GM12878 (cell line): ENCODE measurements around the gene CATSPER1.

Source experiments
- BHLHE40 ChIP-seq, 2 experiments: fragments of 450-650 bp in 1 of 2; IDR thresholded peaks; 2 replicates each; pipeline ENCODE4 v1.6.1; 2011 to 2017; ENCODE audit warnings: low read depth in 2 of 2, borderline replicate concordance in 1 of 2, improper control_type of control experiment in 1 of 2, low read length in 1 of 2, mild to moderate bottlenecking in 1 of 2
- CTCF ChIP-seq, 3 experiments: IDR thresholded peaks in 2 of 3; conservative IDR thresholded peaks in 1 of 3; 2 replicates each; pipeline ENCODE4 v1.5.1; 2011; ENCODE audit warnings: low read depth in 3 of 3, low read length in 3 of 3, mild to moderate bottlenecking in 3 of 3, control low read depth in 2 of 3, moderate library complexity in 2 of 3, inconsistent platforms in 1 of 3, mixed read lengths in 1 of 3; ENCODE audit not compliant: control insufficient read depth in 2 of 3, insufficient read depth in 1 of 3; ENCODE audit errors: extremely low read depth in 1 of 3
- FOS ChIP-seq: IDR thresholded peaks from 3 replicates; pipeline ENCODE4 v1.6.1; 2011; ENCODE audit warnings: borderline replicate concordance; ENCODE audit not compliant: insufficient read length; ENCODE audit errors: extremely low read depth
- JUND ChIP-seq: IDR thresholded peaks from 2 replicates; pipeline ENCODE4 v1.6.1; 2012; ENCODE audit warnings: low read depth, mild to moderate bottlenecking, low read length, improper control_type of control experiment, moderate library complexity
- MAX ChIP-seq: IDR thresholded peaks from 2 replicates; pipeline ENCODE4 v1.6.1; 2012; ENCODE audit warnings: low read depth, low read length, improper control_type of control experiment
- MXI1 ChIP-seq: fragments of 150-350 bp; IDR thresholded peaks from 2 replicates; pipeline ENCODE4 v1.6.1; 2011; ENCODE audit warnings: low read depth, mild to moderate bottlenecking, inconsistent platforms, low read length, improper control_type of control experiment
- POLR2A ChIP-seq: IDR thresholded peaks from 2 replicates; pipeline ENCODE4 v1.6.1; 2011; ENCODE audit warnings: low read depth, mild to moderate bottlenecking, low read length
- REST ChIP-seq: IDR thresholded peaks from 2 replicates; pipeline ENCODE4 v1.6.1; 2012; ENCODE audit warnings: mild to moderate bottlenecking, low read depth, low read length
- SP1 ChIP-seq: IDR thresholded peaks from one replicate; pipeline ENCODE4 v1.6.1; 2011; ENCODE audit warnings: low read depth, low read length
- TCF12 ChIP-seq: IDR thresholded peaks from 2 replicates; pipeline ENCODE4 v1.6.1; 2011; ENCODE audit warnings: low read depth, mild to moderate bottlenecking, low read length
- USF2 ChIP-seq: IDR thresholded peaks from 2 replicates; pipeline ENCODE4 v1.6.1; 2011; ENCODE audit warnings: low read depth, low read length, improper control_type of control experiment, borderline replicate concordance
- TF ChIP-seq, protein P1 (sequence below): fragments of 450-650 bp; IDR thresholded peaks from 2 replicates; pipeline ENCODE4 v1.6.1; 2017; ENCODE audit warnings: antibody characterized with exemption, mild to moderate bottlenecking, moderate library complexity

GRCh38 chr11:66068923-66069714, 42.8 kb upstream of the CATSPER1 start:
- TF ChIP-seq TCF12 (no peak), POLR2A (no peak), FOS (no peak), CTCF (IDR thresholded peaks at IDR 0.05 in 2 of 3, conservative IDR thresholded peaks at IDR 0.05 in 1 of 3; ENCODE audit: control insufficient read depth in 2 of 3, extremely low read depth in 1 of 3, insufficient read depth in 1 of 3, low read depth in 3 of 3, low read length in 3 of 3) (peak; percentile 25 to 45 (median 32); a peak in 5 of 6 replicates), SP1 (no peak), REST (no peak), BHLHE40 (IDR thresholded peaks at IDR 0.05; ENCODE audit: borderline replicate concordance in 1 of 2, low read depth in 2 of 2, low read length in 1 of 2) (no peak), MAX (no peak), JUND (no peak), USF2 (no peak), MXI1 (no peak)
- TF ChIP-seq, protein P1, sequence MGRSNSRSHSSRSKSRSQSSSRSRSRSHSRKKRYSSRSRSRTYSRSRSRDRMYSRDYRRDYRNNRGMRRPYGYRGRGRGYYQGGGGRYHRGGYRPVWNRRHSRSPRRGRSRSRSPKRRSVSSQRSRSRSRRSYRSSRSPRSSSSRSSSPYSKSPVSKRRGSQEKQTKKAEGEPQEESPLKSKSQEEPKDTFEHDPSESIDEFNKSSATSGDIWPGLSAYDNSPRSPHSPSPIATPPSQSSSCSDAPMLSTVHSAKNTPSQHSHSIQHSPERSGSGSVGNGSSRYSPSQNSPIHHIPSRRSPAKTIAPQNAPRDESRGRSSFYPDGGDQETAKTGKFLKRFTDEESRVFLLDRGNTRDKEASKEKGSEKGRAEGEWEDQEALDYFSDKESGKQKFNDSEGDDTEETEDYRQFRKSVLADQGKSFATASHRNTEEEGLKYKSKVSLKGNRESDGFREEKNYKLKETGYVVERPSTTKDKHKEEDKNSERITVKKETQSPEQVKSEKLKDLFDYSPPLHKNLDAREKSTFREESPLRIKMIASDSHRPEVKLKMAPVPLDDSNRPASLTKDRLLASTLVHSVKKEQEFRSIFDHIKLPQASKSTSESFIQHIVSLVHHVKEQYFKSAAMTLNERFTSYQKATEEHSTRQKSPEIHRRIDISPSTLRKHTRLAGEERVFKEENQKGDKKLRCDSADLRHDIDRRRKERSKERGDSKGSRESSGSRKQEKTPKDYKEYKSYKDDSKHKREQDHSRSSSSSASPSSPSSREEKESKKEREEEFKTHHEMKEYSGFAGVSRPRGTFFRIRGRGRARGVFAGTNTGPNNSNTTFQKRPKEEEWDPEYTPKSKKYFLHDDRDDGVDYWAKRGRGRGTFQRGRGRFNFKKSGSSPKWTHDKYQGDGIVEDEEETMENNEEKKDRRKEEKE = no peak
